ENCODE results near the gene HOXA7.

DNA sequence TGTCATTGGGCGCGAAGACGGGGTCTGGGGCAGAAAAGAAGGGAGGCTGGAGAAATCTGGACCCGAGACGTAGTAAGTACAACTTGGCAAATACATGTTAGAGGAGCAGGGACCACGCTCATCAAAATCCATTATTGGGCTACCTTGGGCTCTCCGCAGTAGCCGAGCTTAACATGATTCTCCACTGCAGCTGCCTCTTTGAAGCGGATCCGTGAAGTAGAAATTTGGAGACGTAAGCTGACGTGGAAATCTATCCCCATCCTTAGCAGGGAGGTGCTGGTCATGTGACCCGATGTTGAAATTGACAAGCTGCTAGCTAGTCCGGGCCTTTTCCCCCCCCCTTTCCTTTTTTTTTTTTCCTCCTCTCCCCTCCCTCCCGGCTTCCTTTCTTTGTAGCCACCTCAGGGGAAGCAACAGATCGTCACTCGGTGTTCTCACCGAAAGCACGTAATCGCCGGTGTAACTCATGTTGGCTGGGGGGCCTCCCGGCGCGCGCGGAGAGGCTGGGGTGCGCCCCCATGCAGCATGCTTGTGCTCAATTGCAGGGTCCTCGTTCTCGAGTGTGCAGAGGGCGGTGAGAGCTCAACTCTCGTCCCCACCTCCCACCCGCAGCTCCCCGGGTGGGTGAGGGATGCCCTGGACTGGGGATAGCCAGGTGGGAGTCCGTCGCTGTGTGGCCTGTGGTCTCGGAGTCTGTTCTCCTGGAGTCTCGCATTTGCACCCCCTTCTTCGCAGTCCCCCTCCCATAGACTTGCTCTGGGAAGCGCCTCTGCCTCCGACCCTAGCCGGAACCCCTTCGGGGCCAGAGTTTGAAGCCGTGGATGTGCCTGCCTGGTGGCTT lies 28.8 kb upstream of the HOXA7 start, which contains the start of gene HOXA11:
- 0 out of 2 replicates have a peak, but pooled peaks have one; percentile 13 for TF ChIP-seq KLF10 (tag by site-specific recombination; IDR thresholded peaks at IDR 0.05)
- no peak for TF ChIP-seq ZNF274 (IDR thresholded peaks at IDR 0.05; ENCODE audit: low read length)
- TF ChIP-seq ZNF274 (tag by site-specific recombination; IDR thresholded peaks at IDR 0.05; ENCODE audit: borderline replicate concordance) = no peak
- no peak for TF ChIP-seq SETDB1 (IDR thresholded peaks at IDR 0.05; ENCODE audit: insufficient read length, low read length)
- no peak for TF ChIP-seq HOXA7 (CRISPR knock-in tag; IDR thresholded peaks at IDR 0.05; ENCODE audit: borderline replicate concordance)
- no peak for TF ChIP-seq SP2 (tag by site-specific recombination; IDR thresholded peaks at IDR 0.05)
- TF ChIP-seq, protein P1, sequence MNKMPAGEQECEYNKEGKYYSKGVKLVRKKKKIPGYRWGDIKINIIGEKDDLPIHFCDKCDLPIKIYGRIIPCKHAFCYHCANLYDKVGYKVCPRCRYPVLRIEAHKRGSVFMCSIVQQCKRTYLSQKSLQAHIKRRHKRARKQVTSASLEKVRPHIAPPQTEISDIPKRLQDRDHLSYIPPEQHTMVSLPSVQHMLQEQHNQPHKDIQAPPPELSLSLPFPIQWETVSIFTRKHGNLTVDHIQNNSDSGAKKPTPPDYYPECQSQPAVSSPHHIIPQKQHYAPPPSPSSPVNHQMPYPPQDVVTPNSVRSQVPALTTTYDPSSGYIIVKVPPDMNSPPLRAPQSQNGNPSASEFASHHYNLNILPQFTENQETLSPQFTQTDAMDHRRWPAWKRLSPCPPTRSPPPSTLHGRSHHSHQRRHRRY (tag by site-specific recombination; IDR thresholded peaks at IDR 0.05) = no peak
- TF ChIP-seq, protein P2, sequence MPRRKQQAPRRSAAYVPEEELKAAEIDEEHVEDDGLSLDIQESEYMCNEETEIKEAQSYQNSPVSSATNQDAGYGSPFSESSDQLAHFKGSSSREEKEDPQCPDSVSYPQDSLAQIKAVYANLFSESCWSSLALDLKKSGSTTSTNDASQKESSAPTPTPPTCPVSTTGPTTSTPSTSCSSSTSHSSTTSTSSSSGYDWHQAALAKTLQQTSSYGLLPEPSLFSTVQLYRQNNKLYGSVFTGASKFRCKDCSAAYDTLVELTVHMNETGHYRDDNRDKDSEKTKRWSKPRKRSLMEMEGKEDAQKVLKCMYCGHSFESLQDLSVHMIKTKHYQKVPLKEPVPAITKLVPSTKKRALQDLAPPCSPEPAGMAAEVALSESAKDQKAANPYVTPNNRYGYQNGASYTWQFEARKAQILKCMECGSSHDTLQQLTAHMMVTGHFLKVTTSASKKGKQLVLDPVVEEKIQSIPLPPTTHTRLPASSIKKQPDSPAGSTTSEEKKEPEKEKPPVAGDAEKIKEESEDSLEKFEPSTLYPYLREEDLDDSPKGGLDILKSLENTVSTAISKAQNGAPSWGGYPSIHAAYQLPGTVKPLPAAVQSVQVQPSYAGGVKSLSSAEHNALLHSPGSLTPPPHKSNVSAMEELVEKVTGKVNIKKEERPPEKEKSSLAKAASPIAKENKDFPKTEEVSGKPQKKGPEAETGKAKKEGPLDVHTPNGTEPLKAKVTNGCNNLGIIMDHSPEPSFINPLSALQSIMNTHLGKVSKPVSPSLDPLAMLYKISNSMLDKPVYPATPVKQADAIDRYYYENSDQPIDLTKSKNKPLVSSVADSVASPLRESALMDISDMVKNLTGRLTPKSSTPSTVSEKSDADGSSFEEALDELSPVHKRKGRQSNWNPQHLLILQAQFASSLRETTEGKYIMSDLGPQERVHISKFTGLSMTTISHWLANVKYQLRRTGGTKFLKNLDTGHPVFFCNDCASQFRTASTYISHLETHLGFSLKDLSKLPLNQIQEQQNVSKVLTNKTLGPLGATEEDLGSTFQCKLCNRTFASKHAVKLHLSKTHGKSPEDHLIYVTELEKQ (tag by site-specific recombination; IDR thresholded peaks at IDR 0.05; ENCODE audit: borderline replicate concordance) = no peak
- TF ChIP-seq, protein P3, sequence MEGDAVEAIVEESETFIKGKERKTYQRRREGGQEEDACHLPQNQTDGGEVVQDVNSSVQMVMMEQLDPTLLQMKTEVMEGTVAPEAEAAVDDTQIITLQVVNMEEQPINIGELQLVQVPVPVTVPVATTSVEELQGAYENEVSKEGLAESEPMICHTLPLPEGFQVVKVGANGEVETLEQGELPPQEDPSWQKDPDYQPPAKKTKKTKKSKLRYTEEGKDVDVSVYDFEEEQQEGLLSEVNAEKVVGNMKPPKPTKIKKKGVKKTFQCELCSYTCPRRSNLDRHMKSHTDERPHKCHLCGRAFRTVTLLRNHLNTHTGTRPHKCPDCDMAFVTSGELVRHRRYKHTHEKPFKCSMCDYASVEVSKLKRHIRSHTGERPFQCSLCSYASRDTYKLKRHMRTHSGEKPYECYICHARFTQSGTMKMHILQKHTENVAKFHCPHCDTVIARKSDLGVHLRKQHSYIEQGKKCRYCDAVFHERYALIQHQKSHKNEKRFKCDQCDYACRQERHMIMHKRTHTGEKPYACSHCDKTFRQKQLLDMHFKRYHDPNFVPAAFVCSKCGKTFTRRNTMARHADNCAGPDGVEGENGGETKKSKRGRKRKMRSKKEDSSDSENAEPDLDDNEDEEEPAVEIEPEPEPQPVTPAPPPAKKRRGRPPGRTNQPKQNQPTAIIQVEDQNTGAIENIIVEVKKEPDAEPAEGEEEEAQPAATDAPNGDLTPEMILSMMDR (tag by site-specific recombination; IDR thresholded peaks at IDR 0.05) = peak; percentile 26; the same call in 1 of the 2 replicates
- 0 out of 2 replicates have a peak, but pooled peaks have one; percentile 6 for TF ChIP-seq ZNF10 (tag by site-specific recombination; IDR thresholded peaks at IDR 0.05)
- no peak for TF ChIP-seq ZNF843 (tag by site-specific recombination; IDR thresholded peaks at IDR 0.05)
